K562 (cell line): ENCODE results near the gene MCU. TPM values are rescaled to one million over a fixed set of nuclear protein-coding genes. Genes with fewer than 3 reads are reported as not detected.

Experiments
- ATAC-seq: fragments of 200-7000 bp; cut with Tn5 transposase; 3 replicates; pipeline ENCODE4 v1.9.1; 2020; ENCODE audit warnings: moderate library complexity
- BruUV-seq: library from RNA; stranded (reverse); fragments of 400-500 nt; replicated peaks from 2 replicates; lab custom pipeline; 2021; lab: Mats Ljungman, UMichigan
- CTCF ChIA-PET: fragments of 300-600 bp; formaldehyde crosslinking; extraction: SDS; loops from one replicate; lab custom pipeline; 2021; ENCODE audit warnings: low intra/inter-chr PET ratio; lab: Yijun Ruan, JAX
- POLR2A ChIA-PET: fragments of 300-600, 350-650 bp; sonication (Branson Sonifier 250); formaldehyde crosslinking; extraction: SDS; loops from one replicate; lab custom pipeline; 2021; ENCODE audit warnings: antibody characterized with exemption, inconsistent platforms; lab: Yijun Ruan, JAX
- DNase-seq, 4 experiments: peaks; one replicate each; pipeline versions ENCODE4 v3.0.0 to v3.0.0-alpha.2; 2011 to 2018; ENCODE audit warnings: low spot score in 3 of 4, mixed read lengths in 3 of 4; ENCODE audit errors: extremely low read depth in 1 of 4
- FAIRE-seq: peaks from 2 replicates; lab custom pipeline; 2011; peaks lifted over from hg19 to GRCh38; lab: Jason Lieb, UNC
- H2AFZ ChIP-seq: 2 replicates; pipeline ENCODE4 v1.6.0; 2011; ENCODE audit warnings: low read depth, low read length, control low read depth, inconsistent platforms
- H3K27ac ChIP-seq: fragments of 200-600 bp; 3 replicates; pipeline ENCODE4 v1.8.0; 2011; ENCODE audit warnings: low read depth, mild to moderate bottlenecking, control low read depth, inconsistent platforms, low read length, moderate library complexity, mixed read lengths; ENCODE audit errors: extremely low read depth
- H3K27me3 ChIP-seq, 2 experiments: fragments of 300-600 bp in 1 of 2; 2 replicates in 1 of 2; 3 replicates in 1 of 2; pipeline versions ENCODE4 v1.6.0 to v1.8.0; 2011; ENCODE audit warnings: inconsistent platforms in 2 of 2, low read length in 2 of 2, mild to moderate bottlenecking in 1 of 2, mixed read lengths in 1 of 2, moderate library complexity in 1 of 2; ENCODE audit not compliant: control insufficient read depth in 2 of 2, insufficient read depth in 2 of 2
- H3K36me3 ChIP-seq: fragments of 300-600 bp; 3 replicates; pipeline ENCODE4 v1.8.0; 2011; ENCODE audit warnings: mild to moderate bottlenecking, low read length, inconsistent platforms; ENCODE audit not compliant: control insufficient read depth, insufficient read depth
- H3K4me1 ChIP-seq, 2 experiments: fragments of 200-600 bp in 1 of 2; replicated peaks in 1 of 2; 2 replicates in 1 of 2; 3 replicates in 1 of 2; pipeline versions ENCODE4 v1.5.1 to v1.8.0; 2011; ENCODE audit warnings: inconsistent platforms in 2 of 2, low read length in 2 of 2, mild to moderate bottlenecking in 1 of 2, mixed read lengths in 1 of 2, moderate library complexity in 1 of 2; ENCODE audit not compliant: control insufficient read depth in 2 of 2, insufficient read depth in 2 of 2
- H3K4me2 ChIP-seq: 2 replicates; pipeline ENCODE4 v1.6.1; 2011; ENCODE audit warnings: low read length, control low read depth, inconsistent platforms, mixed read lengths; ENCODE audit not compliant: insufficient read depth
- H3K4me3 ChIP-seq: fragments of 200-600 bp; sonication (generic), shearing (Covaris generic); 2 replicates; pipeline ENCODE4 v1.5.1; 2016; ENCODE audit warnings: control low read depth, inconsistent platforms
- H3K79me2 ChIP-seq: fragments of 200-600 bp; 3 replicates; pipeline ENCODE4 v1.8.0; 2011; ENCODE audit warnings: low read length, inconsistent platforms; ENCODE audit not compliant: control insufficient read depth, insufficient read depth
- H3K9ac ChIP-seq, 2 experiments: 2 replicates each; pipeline versions ENCODE4 v1.6.0 to v1.6.1; 2011; ENCODE audit warnings: low read depth in 2 of 2, low read length in 2 of 2, control low read depth in 1 of 2, inconsistent platforms in 1 of 2, mild to moderate bottlenecking in 1 of 2, mixed read lengths in 1 of 2; ENCODE audit not compliant: insufficient read depth in 1 of 2
- H3K9me1 ChIP-seq: one replicate; pipeline ENCODE4 v1.6.0; 2011; ENCODE audit warnings: inconsistent platforms, mild to moderate bottlenecking, low read length, moderate library complexity; ENCODE audit not compliant: control insufficient read depth, insufficient read depth
- H3K9me3 ChIP-seq: replicated peaks from 2 replicates; pipeline ENCODE4 v1.5.1; 2011; ENCODE audit warnings: low read depth, low read length, inconsistent platforms; ENCODE audit not compliant: control insufficient read depth, insufficient read depth
- H4K20me1 ChIP-seq: replicated peaks from 2 replicates; pipeline ENCODE4 v1.6.1; 2011; ENCODE audit warnings: low read length, inconsistent platforms, mixed read lengths; ENCODE audit not compliant: control insufficient read depth, insufficient read depth
- BRF2 ChIP-seq: IDR thresholded peaks from 3 replicates; pipeline ENCODE4 v1.6.1; 2011; ENCODE audit warnings: borderline replicate concordance, mild to moderate bottlenecking; ENCODE audit not compliant: insufficient read length, insufficient read depth
- CCAR2 ChIP-seq: fragments of 200-400 bp; formaldehyde crosslinking; IDR thresholded peaks from 2 replicates; pipeline ENCODE4 v1.6.1; 2017; ENCODE audit warnings: mild to moderate bottlenecking, low read depth, low read length
- CHD1 ChIP-seq: fragments of 200-600 bp; sonication (generic); IDR thresholded peaks from one replicate; pipeline ENCODE4 v1.6.1; 2012; ENCODE audit warnings: mild to moderate bottlenecking, moderate library complexity, low read length, inconsistent platforms
- CHD2 ChIP-seq: IDR thresholded peaks from 2 replicates; pipeline ENCODE4 v1.6.1; 2011; ENCODE audit warnings: low read depth, low read length
- KHSRP ChIP-seq: fragments of 450-650 bp; IDR thresholded peaks from 2 replicates; pipeline ENCODE4 v1.6.1; 2017
- NFATC3 ChIP-seq: fragments of 450-650 bp; IDR thresholded peaks from 2 replicates; pipeline ENCODE4 v1.6.1; 2017; ENCODE audit warnings: mild to moderate bottlenecking
- PHB2 ChIP-seq: fragments of 450-650 bp; IDR thresholded peaks from 2 replicates; pipeline ENCODE4 v1.6.1; 2017; ENCODE audit warnings: low read depth
- PREB ChIP-seq: sonication (generic); formaldehyde crosslinking; IDR thresholded peaks from 2 replicates; pipeline ENCODE4 v1.8.1; 2023; ENCODE audit warnings: mild to moderate bottlenecking, missing genetic modification reagents
- RBM14 ChIP-seq: fragments of 200-400 bp; formaldehyde crosslinking; IDR thresholded peaks from 2 replicates; pipeline ENCODE4 v1.6.1; 2018; ENCODE audit warnings: low read depth, mild to moderate bottlenecking, low read length, moderate library complexity, borderline replicate concordance; ENCODE audit not compliant: insufficient read depth
- RBM22 ChIP-seq: fragments of 200-400 bp; formaldehyde crosslinking; IDR thresholded peaks from 2 replicates; pipeline ENCODE4 v1.6.1; 2018; ENCODE audit warnings: low read length, low read depth; ENCODE audit not compliant: poor library complexity, severe bottlenecking
- RCOR1 ChIP-seq, 2 experiments: IDR thresholded peaks; 2 replicates each; pipeline ENCODE4 v1.6.1; 2012; ENCODE audit warnings: low read depth in 2 of 2, low read length in 2 of 2, borderline replicate concordance in 1 of 2, improper control_type of control experiment in 1 of 2
- SMAD1 ChIP-seq: fragments of 150-350 bp; IDR thresholded peaks from 2 replicates; pipeline ENCODE4 v1.6.1; 2014; ENCODE audit warnings: low read length, low read depth; ENCODE audit not compliant: partially characterized antibody
- ZBTB5 ChIP-seq: fragments of 450-650 bp; IDR thresholded peaks from 2 replicates; pipeline ENCODE4 v1.6.1; 2017; ENCODE audit warnings: antibody characterized with exemption
- ZFP30 ChIP-seq: fragments of 250-450 bp; sonication (Bioruptor Pico); IDR thresholded peaks from 2 replicates; pipeline ENCODE4 v1.8.0; 2022; ENCODE audit warnings: moderate library complexity, mild to moderate bottlenecking, inconsistent platforms, borderline replicate concordance
- ZNF644 ChIP-seq: fragments of 200-800 bp; sonication (Bioruptor generic); IDR thresholded peaks from 2 replicates; pipeline ENCODE4 v1.6.1; 2016; ENCODE audit warnings: low read depth, missing genetic modification characterization, missing compliant biosample characterization
- ZNF764 ChIP-seq: fragments of 250-450 bp; sonication (Bioruptor Pico); IDR thresholded peaks from 2 replicates; pipeline ENCODE4 v1.4.0; 2020; ENCODE audit warnings: low read depth, mild to moderate bottlenecking, moderate library complexity
- in situ Hi-C: fragments of 300-500 bp; cut with MboI; formaldehyde crosslinking; loops from 4 replicates; pipeline ENCODE4 v1.15.0; 2018; ENCODE audit warnings: inconsistent platforms, mixed read lengths
- intact Hi-C: fragments of 100-400 bp; cut with micrococcal nuclease; formaldehyde crosslinking; loops from 2 replicates; pipeline ENCODE4 v1.14.2; 2022
- polyA plus RNA-seq, 8 experiments: library from polyadenylated mRNA; depleted of rRNA in 4 of 8; stranded (reverse) in 5 of 8; unstranded in 3 of 8; fragments of >200 nt; fragmentation: Nextera tagmentation in 2 of 8; fragmentation: Illumina TruSeq in 1 of 8; extraction: Ambion mirVana in 2 of 8; extraction: Trizol in 1 of 8; gene quantifications; 2 replicates each; pipeline versions ENCODE4 v1.2.1 to v1.2.3, GENCODE V29; 2011 to 2014; ENCODE audit warnings: inconsistent platforms in 1 of 8, missing spikeins in 1 of 8
- total RNA-seq, 7 experiments: library from RNA; depleted of rRNA in 6 of 7; stranded (reverse); fragments of >200 nt in 6 of 7; fragmentation: Illumina TruSeq in 2 of 7; extraction: Trizol in 2 of 7; gene quantifications; 2 replicates each; pipeline versions ENCODE4 v1.2.1 to v1.2.3, GENCODE V29; 2011 to 2021; ENCODE audit warnings: low replicate concordance in 1 of 7

Gene MCU
- total and polyA plus RNA-seq, 9 of the 15 experiments (the other 6 are each of a cell fraction or from before 2014, with no cell fraction given), result 8.2 to 88.8 (median 21.3) TPM

GRCh38 chr10:72697716-72698115, 5.8 kb downstream of the MCU start:
- BruUV-seq, result no TSS peak
- no peak for FAIRE-seq

More at GRCh38 chr10:72697716-72698115, 5.8 kb downstream of the MCU start:
- peaks cover 7% of the 10 kb centered on the region for H4K20me1 ChIP-seq
- H2AFZ ChIP-seq, result no peak overlapping the region
- no peak overlapping the region for H3K4me3 ChIP-seq
- in situ Hi-C loops, result no loop called here
- H3K9me1 ChIP-seq, result no peaks in the 10 kb centered on the region
- H3K27me3 ChIP-seq, result no peaks in the 10 kb centered on the region
- CTCF ChIA-PET, result no interaction called here
- H3K27ac ChIP-seq, result no peak overlapping the region
- no peaks in the 10 kb centered on the region for H3K9me3 ChIP-seq
- intact Hi-C loops, result loop anchor here (10.0 kb wide), 2 partner anchors 333 to 367 kb away; no protein-coding TSS in a partner anchor
- no peak overlapping the region for H3K9ac ChIP-seq
- H3K36me3 ChIP-seq, result no peaks in the 10 kb centered on the region
- POLR2A ChIA-PET, result interaction anchor here (0.6 kb wide), 1 partner anchor 59 kb away, joined by 3 read pairs; no protein-coding TSS in a partner anchor
- H3K79me2 ChIP-seq, result peaks cover 58% of the 10 kb centered on the region
- TF ChIP-seq CHD1 (no peak), SMAD1 (no peak), RBM22 (no peak), PREB (CRISPR knock-in tag) (no peak), KHSRP (no peak), NFATC3 (no peak), ZBTB5 (no peak), RBM14 (no peak), ZNF764 (CRISPR knock-in tag) (no peak), CCAR2 (no peak), CHD2 (no peak), ZFP30 (CRISPR knock-in tag) (no peak), PHB2 (no peak), ZNF644 (tag) (no peak), RCOR1 (IDR thresholded peaks at IDR 0.05; ENCODE audit: borderline replicate concordance in 1 of 2, low read depth in 2 of 2, low read length in 2 of 2) (no peak), BRF2 (no peak)
- TF ChIP-seq, all 486 proteins: peak for 0
- DNase-seq (no peak), ATAC-seq (no peak)
- no peak overlapping the region for H3K4me2 ChIP-seq
- H3K4me1 ChIP-seq, result peaks cover 7 to 17% of the 10 kb centered on the region in 2 experiments; a peak in 4 of 5 replicates
